PC-3 (cell line): ENCODE results near the gene TBC1D5. TPM values are rescaled to one million over a fixed set of nuclear protein-coding genes. Genes with fewer than 3 reads are reported as not detected.
A peak's percentile ranks its signal among the peaks of the same experiment; 100 is the strongest.

Source experiments
- ATAC-seq: fragments of 200-7000 bp; cut with Tn5 transposase; 2 replicates; pipeline ENCODE4 v1.9.1; 2020; ENCODE audit warnings: mild to moderate bottlenecking, moderate library complexity
- BruUV-seq: library from RNA; stranded (reverse); fragments of 400-500 nt; replicated peaks from 2 replicates; lab custom pipeline; 2021; lab: Mats Ljungman, UMichigan
- CTCF ChIA-PET: fragments of 300-600 bp; sonication (Branson Sonifier 250); formaldehyde crosslinking; loops from one replicate; lab custom pipeline; 2022; ENCODE audit warnings: antibody characterized with exemption; lab: Charles Lee
- POLR2A ChIA-PET: fragments of 300-600 bp; sonication (Branson Sonifier 250); formaldehyde crosslinking; loops from one replicate; lab custom pipeline; 2022; ENCODE audit warnings: antibody characterized with exemption; ENCODE audit not compliant: unreplicated experiment; lab: Charles Lee
- DNase-seq: peaks from one replicate; pipeline ENCODE4 v3.0.0-alpha.2; 2015
- H2AFZ ChIP-seq: fragments of 300-600 bp; sonication (generic); 2 replicates; pipeline ENCODE4 v1.6.0; 2016; ENCODE audit warnings: antibody characterized with exemption, low read length
- H3F3A ChIP-seq: fragments of 300-600 bp; sonication (generic); one replicate; pipeline ENCODE4 v1.6.0; 2017; ENCODE audit warnings: antibody characterized with exemption, low read length, control low read depth, mild to moderate bottlenecking; ENCODE audit not compliant: unreplicated experiment
- H3K27ac ChIP-seq: fragments of 300-600 bp; sonication (generic); 2 replicates; pipeline ENCODE4 v1.5.1; 2016; ENCODE audit warnings: mild to moderate bottlenecking, low read length
- H3K27me3 ChIP-seq: fragments of 300-600 bp; sonication (generic); 2 replicates; pipeline ENCODE4 v1.6.1; 2016; ENCODE audit warnings: low read length, mixed read lengths
- H3K36me3 ChIP-seq: fragments of 300-600 bp; sonication (generic); 2 replicates; pipeline ENCODE4 v1.6.1; 2016; ENCODE audit warnings: low read depth, mixed run types, low read length, mixed read lengths
- H3K4me1 ChIP-seq: fragments of 300-600 bp; sonication (generic); 2 replicates; pipeline ENCODE4 v1.5.1; 2016; ENCODE audit warnings: low read length; ENCODE audit not compliant: insufficient read depth
- H3K4me2 ChIP-seq: fragments of 300-600 bp; sonication (generic); 2 replicates; pipeline ENCODE4 v1.6.0; 2016; ENCODE audit warnings: low read length
- H3K4me3 ChIP-seq: fragments of 300-600 bp; sonication (generic); 2 replicates; pipeline ENCODE4 v1.5.1; 2016; ENCODE audit warnings: mild to moderate bottlenecking, low read length, mixed read lengths
- H3K79me2 ChIP-seq: fragments of 300-600 bp; sonication (generic); 2 replicates; pipeline ENCODE4 v1.6.1; 2017; ENCODE audit warnings: low read length, mixed read lengths
- H3K9ac ChIP-seq: fragments of 300-600 bp; sonication (generic); 2 replicates; pipeline ENCODE4 v1.6.0; 2016; ENCODE audit warnings: mild to moderate bottlenecking, low read length
- H3K9me2 ChIP-seq: fragments of 300-600 bp; sonication (generic); replicated peaks from 2 replicates; pipeline ENCODE4 v1.6.1; 2016; ENCODE audit warnings: mixed run types, low read length, mixed read lengths
- H3K9me3 ChIP-seq: fragments of 300-600 bp; sonication (generic); 2 replicates; pipeline ENCODE4 v1.6.1; 2016; ENCODE audit warnings: low read length, mixed read lengths
- H4K20me1 ChIP-seq: fragments of 300-600 bp; sonication (generic); 2 replicates; pipeline ENCODE4 v1.6.1; 2016; ENCODE audit warnings: low read length, mixed read lengths
- EZH2 ChIP-seq: fragments of 300-600 bp; sonication (generic); IDR thresholded peaks from one replicate; pipeline ENCODE4 v1.6.1; 2017; ENCODE audit warnings: antibody characterized with exemption, mild to moderate bottlenecking, low read length; ENCODE audit not compliant: unreplicated experiment
- EZH2phosphoT487 ChIP-seq: fragments of 300-600 bp; sonication (generic); IDR thresholded peaks from 2 replicates; pipeline ENCODE4 v1.6.1; 2018; ENCODE audit warnings: mild to moderate bottlenecking, antibody characterized with exemption, low read length, borderline replicate concordance
- intact Hi-C: fragments of 100-400 bp; cut with micrococcal nuclease; formaldehyde crosslinking; loops from 2 replicates; pipeline ENCODE4 v1.9.0; 2023
- total RNA-seq: library from RNA; depleted of rRNA; stranded (reverse); fragments of >200 nt; gene quantifications from 2 replicates; pipeline ENCODE4 v1.2.3, GENCODE V29; 2014
- TF ChIP-seq, protein P1 (sequence below): fragments of 300-600 bp; sonication (generic); conservative IDR thresholded peaks from 2 replicates; pipeline ENCODE4 v1.5.1; 2017; ENCODE audit warnings: antibody characterized with exemption, low read depth, mild to moderate bottlenecking, low read length

TBC1D5 gene
- total RNA-seq, 1 experiment from 2014 or later = 54.5 TPM

DNA sequence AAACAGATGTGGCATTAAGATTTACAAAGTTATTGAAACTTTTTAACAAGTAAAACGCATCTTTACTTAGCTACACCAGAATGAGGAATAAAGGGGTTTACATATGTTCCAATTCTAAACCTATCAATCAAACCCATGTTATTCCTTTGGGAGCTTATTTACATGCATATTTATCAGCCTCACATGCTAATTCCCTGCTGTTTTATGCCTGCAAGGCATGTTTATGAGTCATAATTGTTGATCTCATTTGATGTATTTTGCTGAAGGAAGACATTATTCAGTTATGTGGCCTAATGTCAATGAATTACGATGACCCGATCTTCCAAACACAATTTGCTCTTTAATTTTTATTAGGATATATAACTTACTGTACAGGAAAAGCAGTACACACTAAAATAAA, 272.9 kb downstream of the TBC1D5 start:
- ChIA-PET CTCF (no interaction called here), POLR2A (interaction anchor here (0.6 kb wide), 1 partner anchor 128 kb away, joined by 5 read pairs; no protein-coding TSS in a partner anchor)
- H3K4me3 ChIP-seq = no peak overlapping the region
- intact Hi-C loops = no loop called here
- no peak overlapping the region for H3K9ac ChIP-seq
- no peak overlapping the region for H3K4me2 ChIP-seq
- no peaks in the 10 kb centered on the region for H3F3A ChIP-seq
- H3K27ac ChIP-seq = no peak overlapping the region
- TF ChIP-seq, protein P1, sequence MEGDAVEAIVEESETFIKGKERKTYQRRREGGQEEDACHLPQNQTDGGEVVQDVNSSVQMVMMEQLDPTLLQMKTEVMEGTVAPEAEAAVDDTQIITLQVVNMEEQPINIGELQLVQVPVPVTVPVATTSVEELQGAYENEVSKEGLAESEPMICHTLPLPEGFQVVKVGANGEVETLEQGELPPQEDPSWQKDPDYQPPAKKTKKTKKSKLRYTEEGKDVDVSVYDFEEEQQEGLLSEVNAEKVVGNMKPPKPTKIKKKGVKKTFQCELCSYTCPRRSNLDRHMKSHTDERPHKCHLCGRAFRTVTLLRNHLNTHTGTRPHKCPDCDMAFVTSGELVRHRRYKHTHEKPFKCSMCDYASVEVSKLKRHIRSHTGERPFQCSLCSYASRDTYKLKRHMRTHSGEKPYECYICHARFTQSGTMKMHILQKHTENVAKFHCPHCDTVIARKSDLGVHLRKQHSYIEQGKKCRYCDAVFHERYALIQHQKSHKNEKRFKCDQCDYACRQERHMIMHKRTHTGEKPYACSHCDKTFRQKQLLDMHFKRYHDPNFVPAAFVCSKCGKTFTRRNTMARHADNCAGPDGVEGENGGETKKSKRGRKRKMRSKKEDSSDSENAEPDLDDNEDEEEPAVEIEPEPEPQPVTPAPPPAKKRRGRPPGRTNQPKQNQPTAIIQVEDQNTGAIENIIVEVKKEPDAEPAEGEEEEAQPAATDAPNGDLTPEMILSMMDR = no peak
- no peak for TF ChIP-seq EZH2phosphoT487
- TF ChIP-seq EZH2 = no peak
- H3K4me1 ChIP-seq = peaks cover 11% of the 10 kb centered on the region
- H3K9me3 ChIP-seq = no peaks in the 10 kb centered on the region
- peak; percentile 41 for ATAC-seq
- H3K9me2 ChIP-seq = no peaks in the 10 kb centered on the region
- BruUV-seq = no TSS peak
- H3K27me3 ChIP-seq = no peaks in the 10 kb centered on the region
- H3K36me3 ChIP-seq = no peaks in the 10 kb centered on the region
- no peak overlapping the region for H2AFZ ChIP-seq
- DNase-seq = peak; percentile 46
- H4K20me1 ChIP-seq = no peaks in the 10 kb centered on the region
- H3K79me2 ChIP-seq = no peaks in the 10 kb centered on the region

DNA sequence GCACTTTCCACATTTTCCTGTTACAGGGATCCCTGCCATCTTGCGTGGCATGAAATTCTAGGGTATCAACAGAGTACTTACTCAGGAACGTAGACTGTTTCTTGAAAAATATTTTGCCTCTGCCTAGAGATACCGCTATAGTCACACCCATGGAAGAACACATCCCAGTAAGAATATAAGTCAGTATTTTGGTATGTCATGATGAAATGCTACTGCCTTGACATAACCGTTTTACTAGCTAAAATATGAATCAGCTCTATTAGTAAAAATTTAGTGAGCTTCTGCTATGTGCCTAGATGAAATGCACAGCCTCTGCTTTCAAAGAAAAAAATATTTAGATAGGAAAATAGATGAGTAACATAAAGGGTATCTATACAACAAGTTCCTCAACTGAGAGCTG, 276.4 kb downstream of the TBC1D5 start:
- H3F3A ChIP-seq = no peaks in the 10 kb centered on the region
- no peaks in the 10 kb centered on the region for H4K20me1 ChIP-seq
- ChIA-PET POLR2A (no interaction called here), CTCF (interaction anchor here (0.6 kb wide), 1 partner anchor 125 kb away, joined by 3 read pairs; no protein-coding TSS in a partner anchor)
- no peaks in the 10 kb centered on the region for H3K79me2 ChIP-seq
- H3K9me2 ChIP-seq = no peaks in the 10 kb centered on the region
- no peak for TF ChIP-seq EZH2phosphoT487
- TF ChIP-seq, protein P1 = no peak
- TF ChIP-seq EZH2 = no peak
- H3K36me3 ChIP-seq = no peaks in the 10 kb centered on the region
- no peaks in the 10 kb centered on the region for H3K9me3 ChIP-seq
- no peaks in the 10 kb centered on the region for H3K27me3 ChIP-seq
- no peak overlapping the region for H3K4me3 ChIP-seq
- H3K4me2 ChIP-seq = no peak overlapping the region
- H3K9ac ChIP-seq = no peak overlapping the region
- DNase-seq = peak; percentile 54
- peak; percentile 67 for ATAC-seq
- H3K4me1 ChIP-seq = peaks cover 11% of the 10 kb centered on the region
- no peak overlapping the region for H3K27ac ChIP-seq
- H2AFZ ChIP-seq = no peak overlapping the region
- no TSS peak for BruUV-seq
- intact Hi-C loops = no loop called here

DNA sequence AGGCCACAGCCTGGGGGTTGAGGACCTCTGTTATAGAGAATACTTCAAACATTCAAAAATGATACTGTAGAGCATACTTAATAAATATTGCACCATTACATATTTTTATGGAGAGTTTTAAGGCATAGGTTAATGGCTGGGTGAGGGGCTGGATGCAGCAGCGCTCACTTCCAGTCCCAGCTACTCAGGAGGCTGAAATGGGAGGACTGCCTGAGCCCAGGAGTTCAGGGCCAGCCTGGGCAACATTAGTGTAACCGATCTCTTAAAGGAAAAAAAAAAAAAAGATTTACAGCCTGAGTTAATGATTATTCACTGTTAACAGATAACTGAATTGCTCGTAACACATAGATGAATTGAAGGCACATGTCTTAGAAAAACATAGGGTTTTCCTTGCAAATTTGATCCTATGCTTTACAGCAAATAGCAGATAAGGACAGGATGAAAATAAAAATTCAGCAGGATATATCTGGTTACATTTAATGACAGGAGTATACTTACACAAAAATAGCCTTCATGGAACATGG, 282.9 kb downstream of the TBC1D5 start:
- Histone ChIP-seq H3K79me2 (no peaks in the 10 kb centered on the region), H3K27ac (no peak overlapping the region), H3K9me2 (no peaks in the 10 kb centered on the region), H3K9me3 (no peaks in the 10 kb centered on the region), H3K4me1 (no peaks in the 10 kb centered on the region), H3K4me2 (no peak overlapping the region), H3F3A (no peaks in the 10 kb centered on the region), H3K27me3 (no peaks in the 10 kb centered on the region), H2AFZ (no peak overlapping the region), H3K9ac (no peak overlapping the region), H3K36me3 (no peaks in the 10 kb centered on the region), H3K4me3 (no peak overlapping the region), H4K20me1 (no peaks in the 10 kb centered on the region)
- ChIA-PET POLR2A (no interaction called here), CTCF (no interaction called here)
- intact Hi-C loops = no loop called here
- TF ChIP-seq, protein P1 = no peak
- TF ChIP-seq EZH2 = no peak
- TF ChIP-seq EZH2phosphoT487 = no peak
- BruUV-seq = no TSS peak
- DNase-seq (no peak), ATAC-seq (no peak)
